Measurements from ENCODE around the gene POLR1D.
A peak's percentile ranks its signal among the peaks of the same experiment; 100 is the strongest.
"Not testable (repeated sequence)": the region's sequence is repeated elsewhere in the genome, so short reads cannot be mapped to it uniquely, and the experiment has no call there.

Gene POLR1D

GRCh38 chr13:27619093-27619727, 2.5 kb upstream of the POLR1D start:
- peak; percentile 41 for DNase-seq

- DNase-seq: peak; percentile 25
These were observed 1.8 kb upstream of the POLR1D start for GRCh38 chr13:27619728-27620376.

GRCh38 chr13:27620377-27621115, 1.1 kb upstream of the POLR1D start, which contains the start of gene LNX2:
Gene LNX2 (minus strand): TSS chr13:27620529. CDS start chr13:27581703, 38,826 bp downstream.
- peak; percentile 96 for DNase-seq

- DNase-seq: peak; percentile 40
These were observed 651 bp upstream of the POLR1D start for GRCh38 chr13:27621116-27621365.

- DNase-seq: peak; percentile 11
These were observed 569 bp downstream of the POLR1D start for GRCh38 chr13:27622102-27622820.

- no peak for DNase-seq
These were observed 1.2 kb downstream of the POLR1D start for GRCh38 chr13:27622881-27623280.

- DNase-seq: no peak
These were observed 2.4 kb downstream of the POLR1D start for GRCh38 chr13:27624071-27624470.

GRCh38 chr13:27625839-27626238, 4.1 kb downstream of the POLR1D start:
- DNase-seq: no peak

- no peak for DNase-seq
These were observed 5.7 kb downstream of the POLR1D start for GRCh38 chr13:27627380-27627779.

GRCh38 chr13:27628081-27628480, 6.4 kb downstream of the POLR1D start:
- no peak for DNase-seq

GRCh38 chr13:27628766-27629165, 7.1 kb downstream of the POLR1D start:
- DNase-seq: not testable (repeated sequence)

- DNase-seq: no peak
These were observed 9.5 kb downstream of the POLR1D start for GRCh38 chr13:27631156-27631555.

GRCh38 chr13:27631665-27632064, 10.0 kb downstream of the POLR1D start:
- DNase-seq: no peak

- no peak for DNase-seq
These were observed 10.5 kb downstream of the POLR1D start for GRCh38 chr13:27632214-27632613.

GRCh38 chr13:27632648-27633047, 11.0 kb downstream of the POLR1D start:
- DNase-seq: no peak

GRCh38 chr13:27634231-27634630, 12.5 kb downstream of the POLR1D start:
- no peak for DNase-seq

GRCh38 chr13:27634791-27635190, 13.1 kb downstream of the POLR1D start:
- no peak for DNase-seq

GRCh38 chr13:27635266-27635665, 13.6 kb downstream of the POLR1D start:
- DNase-seq: no peak

- DNase-seq: no peak
These were observed 15.0 kb downstream of the POLR1D start for GRCh38 chr13:27636589-27637288.

GRCh38 chr13:27637289-27637626, 15.6 kb downstream of the POLR1D start:
- no peak for DNase-seq

- DNase-seq: no peak
These were observed 16.3 kb downstream of the POLR1D start for GRCh38 chr13:27638001-27638400.

- no peak for DNase-seq
These were observed 16.8 kb downstream of the POLR1D start for GRCh38 chr13:27638521-27638920.

GRCh38 chr13:27639186-27639585, 17.5 kb downstream of the POLR1D start:
- no peak for DNase-seq
